ENCODE data around the gene PPP1R14D.

DNA sequence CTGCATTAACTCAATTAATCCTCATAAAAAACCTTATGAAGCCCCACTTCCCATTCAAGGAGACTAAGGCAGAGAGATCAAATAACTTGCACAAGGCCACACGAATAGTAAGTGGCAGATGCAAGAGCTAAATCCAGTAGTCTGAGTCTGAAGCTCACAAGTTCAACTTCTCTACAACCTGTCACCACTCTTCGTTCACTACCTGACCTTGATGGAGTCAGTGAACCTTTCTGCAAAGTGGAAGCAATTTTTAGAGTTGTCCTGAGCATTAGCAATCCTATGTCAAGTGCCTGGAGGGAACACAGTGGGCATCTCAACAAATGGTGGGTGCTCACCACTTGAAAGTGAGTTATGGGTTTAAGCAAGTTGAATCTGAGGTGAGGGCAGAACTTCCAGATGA is 13.2 kb upstream of the PPP1R14D start:
- TF ChIP-seq POLR2A (IDR thresholded peaks at IDR 0.05; ENCODE audit: low read length), result no peak
- TF ChIP-seq GATA1 (IDR thresholded peaks at IDR 0.05; ENCODE audit: low read depth, low read length), result no peak

Data from erythroblast (primary cell).